ENCODE measurements around the gene GCM1.

The GCM1 gene

DNA sequence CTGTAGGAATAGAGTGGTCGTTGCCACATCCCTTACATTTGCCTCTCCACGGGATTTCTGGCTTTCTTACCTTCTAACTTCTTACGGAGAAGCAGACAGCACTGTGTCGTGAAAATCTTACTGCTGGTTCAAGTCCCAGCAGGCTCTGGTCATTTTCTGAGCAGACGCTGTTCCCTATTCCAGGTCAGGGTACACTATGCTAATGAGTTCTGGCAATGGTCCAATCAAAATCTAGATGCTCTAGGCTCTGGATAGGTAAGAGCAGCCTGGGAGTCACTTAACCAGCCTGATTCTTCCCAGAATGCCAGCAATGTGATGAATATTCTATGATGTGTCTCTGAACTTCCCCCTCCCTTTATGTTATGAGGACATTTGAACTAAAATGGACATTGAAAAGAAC, at the start of gene GCM1:
Gene GCM1, minus strand, starts transcription at position 158 of the 400 bp plus-strand sequence. CDS start 3,209 bp downstream, outside the sequence.
- no peak within 1 kb of the TSS for H3K27ac ChIP-seq
- no peaks in the 10 kb centered on the region for H3K9me3 ChIP-seq (ENCODE audit: low read depth, low read length)
- no peak within 1 kb of the TSS for H3K9ac ChIP-seq (ENCODE audit: insufficient read length)
- H3K36me3 ChIP-seq (ENCODE audit: insufficient read depth, low read length): no peaks in the 10 kb centered on the region
- DNase-seq (ENCODE audit: low read depth, low spot score): no peak
- TF ChIP-seq EZH2 (IDR thresholded peaks at IDR 0.05) (no peak), FOXP2 (optimal IDR thresholded peaks at IDR 0.05; ENCODE audit: control extremely low read depth, extremely low read length, insufficient read depth) (no peak), POLR2AphosphoS5 (IDR thresholded peaks at IDR 0.05; ENCODE audit: borderline replicate concordance, low read depth, low read length) (no peak)
- H3K4me3 ChIP-seq: no peak within 1 kb of the TSS

DNA sequence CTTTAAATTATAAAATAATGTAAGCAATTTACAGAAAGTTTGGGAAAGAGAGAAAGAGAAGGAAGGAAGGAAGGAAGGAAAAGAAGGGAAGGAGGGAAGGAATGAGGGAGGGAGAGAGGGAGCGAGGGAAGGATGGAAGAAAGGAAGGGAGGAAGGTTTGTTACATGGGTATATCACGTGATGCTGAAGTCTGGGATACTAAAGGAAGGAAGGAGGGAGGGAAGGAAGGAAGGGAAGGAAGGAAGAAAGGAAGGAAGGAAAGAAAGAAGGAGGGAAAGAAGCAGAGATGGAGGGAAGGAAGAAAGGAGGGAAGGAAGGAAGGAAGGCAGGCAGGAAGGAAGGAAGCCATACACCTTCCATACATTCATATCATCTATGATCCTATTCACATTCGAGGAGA, 48.9 kb upstream of the GCM1 start:
- TF ChIP-seq EZH2 (IDR thresholded peaks at IDR 0.05): no peak
- no peak for TF ChIP-seq POLR2AphosphoS5 (IDR thresholded peaks at IDR 0.05; ENCODE audit: borderline replicate concordance, low read depth, low read length)
- no peak for TF ChIP-seq FOXP2 (optimal IDR thresholded peaks at IDR 0.05; ENCODE audit: control extremely low read depth, extremely low read length, insufficient read depth)
- Histone ChIP-seq H3K9me3 (ENCODE audit: low read depth, low read length) (no peaks in the 10 kb centered on the region), H3K27ac (no peak overlapping the region), H3K9ac (ENCODE audit: insufficient read length) (no peak overlapping the region), H3K4me3 (no peak overlapping the region), H3K36me3 (ENCODE audit: insufficient read depth, low read length) (no peaks in the 10 kb centered on the region)
- DNase-seq (ENCODE audit: low read depth, low spot score): no peak

GRCh38 chr6:53195048-53195447, 46.4 kb upstream of the GCM1 start:
- no peak overlapping the region for H3K27ac ChIP-seq
- H3K36me3 ChIP-seq (ENCODE audit: insufficient read depth, low read length): no peaks in the 10 kb centered on the region
- no peak overlapping the region for H3K9ac ChIP-seq (ENCODE audit: insufficient read length)
- DNase-seq (ENCODE audit: low read depth, low spot score): no peak
- TF ChIP-seq POLR2AphosphoS5 (IDR thresholded peaks at IDR 0.05; ENCODE audit: borderline replicate concordance, low read depth, low read length) (no peak), FOXP2 (optimal IDR thresholded peaks at IDR 0.05; ENCODE audit: control extremely low read depth, extremely low read length, insufficient read depth) (no peak), EZH2 (IDR thresholded peaks at IDR 0.05) (no peak)
- no peak overlapping the region for H3K4me3 ChIP-seq
- no peaks in the 10 kb centered on the region for H3K9me3 ChIP-seq (ENCODE audit: low read depth, low read length)

DNA sequence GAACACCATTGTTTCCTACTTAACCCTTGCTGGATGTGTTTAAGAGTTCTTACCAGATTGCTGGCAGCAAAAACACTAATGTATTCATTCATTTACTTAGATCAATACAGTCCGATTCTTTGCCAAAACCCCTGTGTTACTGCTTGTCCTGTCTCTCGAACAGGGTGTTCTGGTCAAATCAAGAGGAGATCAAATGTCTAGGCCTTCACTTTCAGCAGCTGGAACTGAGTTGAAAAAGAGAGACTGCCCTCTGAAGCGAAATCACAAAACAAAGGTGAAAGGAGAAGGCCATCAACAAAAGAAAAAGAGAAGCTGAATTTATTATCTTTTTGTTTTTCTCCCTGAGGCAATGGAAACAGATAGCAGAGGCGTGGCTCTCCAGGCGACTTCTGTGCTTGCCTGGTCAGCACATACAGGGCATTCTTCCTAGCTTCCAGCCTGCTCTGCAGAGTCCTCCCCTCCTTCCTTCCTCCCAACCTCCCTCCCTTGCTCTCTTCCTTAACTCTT, 44.1 kb upstream of the GCM1 start:
- H3K9me3 ChIP-seq (ENCODE audit: low read depth, low read length): no peaks in the 10 kb centered on the region
- H3K4me3 ChIP-seq: no peak overlapping the region
- DNase-seq (ENCODE audit: low read depth, low spot score): no peak
- no peak for TF ChIP-seq POLR2AphosphoS5 (IDR thresholded peaks at IDR 0.05; ENCODE audit: borderline replicate concordance, low read depth, low read length)
- TF ChIP-seq FOXP2 (optimal IDR thresholded peaks at IDR 0.05; ENCODE audit: control extremely low read depth, extremely low read length, insufficient read depth): no peak
- TF ChIP-seq EZH2 (IDR thresholded peaks at IDR 0.05): no peak
- H3K36me3 ChIP-seq (ENCODE audit: insufficient read depth, low read length): no peaks in the 10 kb centered on the region
- no peak overlapping the region for H3K9ac ChIP-seq (ENCODE audit: insufficient read length)
- H3K27ac ChIP-seq: no peak overlapping the region

DNA sequence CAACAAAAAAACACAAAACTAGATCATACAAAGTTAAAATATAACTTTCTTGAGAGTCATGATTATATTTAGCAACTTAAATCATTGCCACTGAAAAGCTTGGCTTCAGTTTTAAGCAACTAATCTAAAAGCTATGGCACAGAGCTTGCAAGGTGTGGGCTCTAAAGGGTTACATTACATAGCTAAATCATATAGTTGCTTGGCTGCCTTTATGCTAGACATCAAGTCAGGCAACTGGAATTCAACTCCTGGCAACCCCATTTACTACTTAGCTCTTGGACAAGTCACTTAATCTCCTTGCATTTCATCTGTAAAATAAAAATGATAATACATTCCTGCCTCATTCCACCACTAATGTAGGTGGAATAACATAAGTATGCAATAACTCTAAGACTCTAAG, 40.9 kb upstream of the GCM1 start:
- H3K27ac ChIP-seq: no peak overlapping the region
- DNase-seq (ENCODE audit: low read depth, low spot score): no peak
- TF ChIP-seq FOXP2 (optimal IDR thresholded peaks at IDR 0.05; ENCODE audit: control extremely low read depth, extremely low read length, insufficient read depth) (no peak), EZH2 (IDR thresholded peaks at IDR 0.05) (no peak), POLR2AphosphoS5 (IDR thresholded peaks at IDR 0.05; ENCODE audit: borderline replicate concordance, low read depth, low read length) (no peak)
- H3K4me3 ChIP-seq: no peak overlapping the region
- H3K9ac ChIP-seq (ENCODE audit: insufficient read length): no peak overlapping the region
- H3K36me3 ChIP-seq (ENCODE audit: insufficient read depth, low read length): no peaks in the 10 kb centered on the region
- no peaks in the 10 kb centered on the region for H3K9me3 ChIP-seq (ENCODE audit: low read depth, low read length)

- no peak for DNase-seq (ENCODE audit: low read depth, low spot score)
- no peaks in the 10 kb centered on the region for H3K36me3 ChIP-seq (ENCODE audit: insufficient read depth, low read length)
- H3K4me3 ChIP-seq: no peak overlapping the region
- no peak overlapping the region for H3K27ac ChIP-seq
- no peak overlapping the region for H3K9ac ChIP-seq (ENCODE audit: insufficient read length)
- H3K9me3 ChIP-seq (ENCODE audit: low read depth, low read length): no peaks in the 10 kb centered on the region
- no peak for TF ChIP-seq EZH2 (IDR thresholded peaks at IDR 0.05)
- TF ChIP-seq POLR2AphosphoS5 (IDR thresholded peaks at IDR 0.05; ENCODE audit: borderline replicate concordance, low read depth, low read length): no peak
- no peak for TF ChIP-seq FOXP2 (optimal IDR thresholded peaks at IDR 0.05; ENCODE audit: control extremely low read depth, extremely low read length, insufficient read depth)
These were observed 40.2 kb upstream of the GCM1 start for GRCh38 chr6:53188833-53189232.

DNA sequence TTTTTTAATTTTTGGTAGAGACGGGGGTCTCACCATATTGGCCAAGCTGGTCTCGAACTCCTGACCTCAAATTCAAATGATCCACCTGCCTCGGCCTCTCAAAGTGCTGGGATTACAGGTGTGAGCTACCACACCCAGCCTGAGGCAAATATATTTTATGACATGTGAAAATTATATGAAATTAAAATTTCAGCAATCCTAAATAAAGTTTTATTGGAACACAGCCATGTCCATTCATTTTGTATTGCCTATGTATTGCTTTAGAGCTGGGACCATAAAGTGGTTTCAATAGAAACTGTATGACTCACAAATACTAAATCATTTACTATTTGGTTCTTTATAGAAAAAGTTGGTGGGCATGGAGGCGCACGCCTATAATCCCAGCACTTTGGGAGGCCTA, 32.0 kb upstream of the GCM1 start:
- Histone ChIP-seq H3K27ac (no peak overlapping the region), H3K36me3 (ENCODE audit: insufficient read depth, low read length) (no peaks in the 10 kb centered on the region), H3K9me3 (ENCODE audit: low read depth, low read length) (no peaks in the 10 kb centered on the region), H3K9ac (ENCODE audit: insufficient read length) (no peak overlapping the region), H3K4me3 (no peak overlapping the region)
- no peak for DNase-seq (ENCODE audit: low read depth, low spot score)
- TF ChIP-seq POLR2AphosphoS5 (IDR thresholded peaks at IDR 0.05; ENCODE audit: borderline replicate concordance, low read depth, low read length) (no peak), FOXP2 (optimal IDR thresholded peaks at IDR 0.05; ENCODE audit: control extremely low read depth, extremely low read length, insufficient read depth) (no peak), EZH2 (IDR thresholded peaks at IDR 0.05) (no peak)

DNA sequence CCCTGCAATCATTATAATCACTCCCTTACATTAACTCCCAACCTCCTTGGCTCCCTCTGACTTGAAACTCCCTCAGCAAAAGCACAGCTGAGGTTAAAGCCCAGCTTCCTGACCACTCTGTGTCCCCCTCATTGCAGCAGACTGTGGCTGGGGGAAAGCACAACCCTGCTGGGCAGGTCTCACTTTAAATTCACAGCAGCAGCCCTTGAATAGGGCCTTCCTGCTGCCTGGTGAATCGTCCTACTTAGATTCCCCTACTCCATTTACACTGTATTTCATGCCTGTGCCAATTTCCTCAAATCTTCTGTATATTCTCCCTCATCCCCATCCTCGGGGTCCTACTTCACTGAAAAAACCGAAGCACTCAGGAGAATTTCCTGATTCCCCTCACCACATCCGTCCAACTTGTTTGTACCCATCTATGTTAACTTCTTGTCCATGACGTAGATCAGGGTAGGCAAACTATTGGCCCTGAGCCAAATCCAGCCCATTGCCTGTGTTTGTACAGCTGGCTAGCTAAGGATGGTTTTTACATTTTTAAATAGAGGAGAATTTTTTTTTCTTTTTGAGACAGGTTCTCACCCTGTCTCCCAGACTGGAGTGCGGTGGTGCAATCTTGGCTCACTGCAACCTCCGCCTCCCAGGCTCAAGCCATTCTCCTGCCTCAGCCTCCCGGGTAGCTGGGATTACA, 31.5 kb upstream of the GCM1 start:
- H3K9me3 ChIP-seq (ENCODE audit: low read depth, low read length): no peaks in the 10 kb centered on the region
- no peak overlapping the region for H3K4me3 ChIP-seq
- no peak for DNase-seq (ENCODE audit: low read depth, low spot score)
- no peaks in the 10 kb centered on the region for H3K36me3 ChIP-seq (ENCODE audit: insufficient read depth, low read length)
- no peak overlapping the region for H3K9ac ChIP-seq (ENCODE audit: insufficient read length)
- no peak overlapping the region for H3K27ac ChIP-seq
- TF ChIP-seq POLR2AphosphoS5 (IDR thresholded peaks at IDR 0.05; ENCODE audit: borderline replicate concordance, low read depth, low read length): no peak
- no peak for TF ChIP-seq EZH2 (IDR thresholded peaks at IDR 0.05)
- no peak for TF ChIP-seq FOXP2 (optimal IDR thresholded peaks at IDR 0.05; ENCODE audit: control extremely low read depth, extremely low read length, insufficient read depth)

All from SK-N-MC (cell line).